H9 (cell line): ENCODE results near the gene NCAPH2. TPM values are rescaled to one million over a fixed set of nuclear protein-coding genes. Genes with fewer than 3 reads are reported as not detected.

Experiments used
- DNase-seq: peaks from one replicate; pipeline ENCODE4 v3.0.0-alpha.2; 2017
- H2AFZ ChIP-seq: one replicate; pipeline ENCODE4 v1.6.1; 2013; ENCODE audit warnings: mild to moderate bottlenecking, low read length, control low read depth, moderate library complexity
- H2AK5ac ChIP-seq: 2 replicates; pipeline ENCODE4 v1.6.1; 2013; ENCODE audit warnings: low read length, control low read depth, mixed read lengths; ENCODE audit not compliant: insufficient read length
- H2BK120ac ChIP-seq: one replicate; pipeline ENCODE4 v1.6.1; 2013; ENCODE audit warnings: low read depth, mild to moderate bottlenecking, low read length, control low read depth, inconsistent platforms; ENCODE audit not compliant: poor library complexity, severe bottlenecking
- H2BK12ac ChIP-seq: 2 replicates; pipeline ENCODE4 v1.6.1; 2013; ENCODE audit warnings: low read length, control low read depth, mixed read lengths, low read depth; ENCODE audit not compliant: insufficient read length
- H2BK15ac ChIP-seq: 2 replicates; pipeline ENCODE4 v1.6.1; 2013; ENCODE audit warnings: low read depth, low read length, control low read depth
- H2BK20ac ChIP-seq: one replicate; pipeline ENCODE4 v1.6.1; 2013; ENCODE audit warnings: low read depth, mild to moderate bottlenecking, low read length, control low read depth, inconsistent platforms; ENCODE audit not compliant: poor library complexity, severe bottlenecking
- H2BK5ac ChIP-seq: 2 replicates; pipeline ENCODE4 v1.6.1; 2013; ENCODE audit warnings: low read length, control low read depth, mixed read lengths; ENCODE audit not compliant: insufficient read length
- H3K14ac ChIP-seq: 2 replicates; pipeline ENCODE4 v1.6.1; 2013; ENCODE audit warnings: low read length, control low read depth; ENCODE audit not compliant: insufficient read depth
- H3K18ac ChIP-seq: 2 replicates; pipeline ENCODE4 v1.6.1; 2013; ENCODE audit warnings: low read depth, mild to moderate bottlenecking, mixed read lengths, low read length, control low read depth; ENCODE audit not compliant: insufficient read length
- H3K23ac ChIP-seq: 2 replicates; pipeline ENCODE4 v1.6.1; 2013; ENCODE audit warnings: low read length, control low read depth, mixed read lengths, low read depth; ENCODE audit not compliant: insufficient read length
- H3K23me2 ChIP-seq: 2 replicates; pipeline ENCODE4 v1.6.1; 2013; ENCODE audit warnings: low read depth, mild to moderate bottlenecking, mixed read lengths, low read length, control low read depth; ENCODE audit not compliant: insufficient read length, poor library complexity, severe bottlenecking
- H3K27ac ChIP-seq: 2 replicates; pipeline ENCODE4 v1.5.1; 2013; ENCODE audit warnings: low read length, control low read depth, mixed read lengths, low read depth; ENCODE audit not compliant: insufficient read length
- H3K27me3 ChIP-seq: 2 replicates; pipeline ENCODE4 v1.6.1; 2013; ENCODE audit warnings: low read length, control low read depth, inconsistent platforms; ENCODE audit not compliant: insufficient read depth
- H3K4ac ChIP-seq: 2 replicates; pipeline ENCODE4 v1.6.1; 2013; ENCODE audit warnings: low read depth, mild to moderate bottlenecking, control low read depth, inconsistent platforms, low read length, moderate library complexity
- H3K4me1 ChIP-seq: 2 replicates; pipeline ENCODE4 v1.6.1; 2013; ENCODE audit warnings: low read length, control low read depth, inconsistent platforms; ENCODE audit not compliant: insufficient read depth
- H3K4me2 ChIP-seq: 2 replicates; pipeline ENCODE4 v1.6.1; 2013; ENCODE audit warnings: low read length, control low read depth, mixed read lengths; ENCODE audit not compliant: insufficient read length, insufficient read depth
- H3K56ac ChIP-seq: 2 replicates; pipeline ENCODE4 v1.6.1; 2013; ENCODE audit warnings: low read depth, mild to moderate bottlenecking, mixed read lengths, low read length, control low read depth; ENCODE audit not compliant: insufficient read length
- H3K79me1 ChIP-seq: 2 replicates; pipeline ENCODE4 v1.6.1; 2013; ENCODE audit warnings: low read depth, mild to moderate bottlenecking, moderate library complexity, low read length, control low read depth, inconsistent platforms; ENCODE audit not compliant: insufficient read depth, poor library complexity, severe bottlenecking
- H3K79me2 ChIP-seq: 2 replicates; pipeline ENCODE4 v1.6.1; 2013; ENCODE audit warnings: low read length, control low read depth, inconsistent platforms; ENCODE audit not compliant: insufficient read depth
- H3K9ac ChIP-seq: 2 replicates; pipeline ENCODE4 v1.6.1; 2013; ENCODE audit warnings: low read length, control low read depth, mixed read lengths; ENCODE audit not compliant: insufficient read length; ENCODE audit errors: extremely low read depth
- H3K9me3 ChIP-seq: one replicate; pipeline ENCODE4 v1.6.1; 2013; ENCODE audit warnings: low read depth, low read length, inconsistent platforms; ENCODE audit not compliant: control insufficient read depth
- H3T11ph ChIP-seq: one replicate; pipeline ENCODE4 v1.6.1; 2013; ENCODE audit warnings: mild to moderate bottlenecking, low read length, control low read depth, inconsistent platforms
- H4K20me1 ChIP-seq: one replicate; pipeline ENCODE4 v1.6.1; 2013; ENCODE audit not compliant: control insufficient read depth, insufficient read length, insufficient read depth
- H4K5ac ChIP-seq: 2 replicates; pipeline ENCODE4 v1.6.1; 2013; ENCODE audit warnings: low read depth, mild to moderate bottlenecking, mixed read lengths, low read length, control low read depth; ENCODE audit not compliant: insufficient read length
- H4K8ac ChIP-seq: replicated peaks from 2 replicates; pipeline ENCODE4 v1.6.1; 2013; ENCODE audit warnings: low read length, control low read depth, mixed read lengths, low read depth; ENCODE audit not compliant: insufficient read length
- H4K91ac ChIP-seq: 2 replicates; pipeline ENCODE4 v1.6.1; 2013; ENCODE audit warnings: low read depth, mild to moderate bottlenecking, moderate library complexity, mixed read lengths, low read length, control low read depth; ENCODE audit not compliant: insufficient read length
- H3K27ac Mint-ChIP-seq, 3 experiments: 2 replicates in 2 of 3; 3 replicates in 1 of 3; pipeline ENCODE4 v1.8.0; 2020 to 2021; ENCODE audit warnings: mixed read lengths in 3 of 3, mild to moderate bottlenecking in 1 of 3, moderate library complexity in 1 of 3
- H3K27me3 Mint-ChIP-seq: 2 replicates; pipeline ENCODE4 v1.8.0; 2021; ENCODE audit warnings: low read depth, mild to moderate bottlenecking, moderate library complexity, mixed read lengths
- H3K36me3 Mint-ChIP-seq, 3 experiments: 2 replicates in 2 of 3; 3 replicates in 1 of 3; pipeline ENCODE4 v1.8.0; 2020 to 2021; ENCODE audit warnings: low read depth in 3 of 3, mixed read lengths in 3 of 3; ENCODE audit not compliant: insufficient read depth in 1 of 3
- H3K4me1 Mint-ChIP-seq, 2 experiments: 2 replicates each; pipeline ENCODE4 v1.8.0; 2020; ENCODE audit warnings: mixed read lengths in 2 of 2
- H3K4me3 Mint-ChIP-seq, 2 experiments: 2 replicates in 1 of 2; 3 replicates in 1 of 2; pipeline ENCODE4 v1.8.0; 2020 to 2021; ENCODE audit warnings: mild to moderate bottlenecking in 2 of 2, mixed read lengths in 2 of 2, moderate library complexity in 1 of 2
- H3K9me3 Mint-ChIP-seq, 2 experiments: 2 replicates in 1 of 2; 3 replicates in 1 of 2; pipeline ENCODE4 v1.8.0; 2020; ENCODE audit warnings: mild to moderate bottlenecking in 2 of 2, mixed read lengths in 2 of 2, moderate library complexity in 1 of 2
- CTCF ChIP-seq: fragments of 200-600 bp; sonication (generic); conservative IDR thresholded peaks from 3 replicates; pipeline ENCODE4 v1.8.0; 2021; ENCODE audit warnings: antibody characterized with exemption, mild to moderate bottlenecking
- WGBS: extraction: QIAGEN DNeasy Blood & Tissue Kit; methylation state at CpG from one replicate; pipeline ENCODE4 v1.1.7; 2013; ENCODE audit warnings: missing lambda C conversion rate, low lambda C conversion rate, mixed read lengths; ENCODE audit not compliant: insufficient read length; ENCODE audit errors: extremely low coverage; 5-methylcytosine and 5-hydroxymethylcytosine counted together
- total RNA-seq: library from RNA; stranded (reverse); gene quantifications from 2 replicates; pipeline ENCODE4 v1.2.1, GENCODE V29; 2021

The NCAPH2 gene
- total RNA-seq, 1 experiment from 2014 or later: 76.2 TPM

DNA sequence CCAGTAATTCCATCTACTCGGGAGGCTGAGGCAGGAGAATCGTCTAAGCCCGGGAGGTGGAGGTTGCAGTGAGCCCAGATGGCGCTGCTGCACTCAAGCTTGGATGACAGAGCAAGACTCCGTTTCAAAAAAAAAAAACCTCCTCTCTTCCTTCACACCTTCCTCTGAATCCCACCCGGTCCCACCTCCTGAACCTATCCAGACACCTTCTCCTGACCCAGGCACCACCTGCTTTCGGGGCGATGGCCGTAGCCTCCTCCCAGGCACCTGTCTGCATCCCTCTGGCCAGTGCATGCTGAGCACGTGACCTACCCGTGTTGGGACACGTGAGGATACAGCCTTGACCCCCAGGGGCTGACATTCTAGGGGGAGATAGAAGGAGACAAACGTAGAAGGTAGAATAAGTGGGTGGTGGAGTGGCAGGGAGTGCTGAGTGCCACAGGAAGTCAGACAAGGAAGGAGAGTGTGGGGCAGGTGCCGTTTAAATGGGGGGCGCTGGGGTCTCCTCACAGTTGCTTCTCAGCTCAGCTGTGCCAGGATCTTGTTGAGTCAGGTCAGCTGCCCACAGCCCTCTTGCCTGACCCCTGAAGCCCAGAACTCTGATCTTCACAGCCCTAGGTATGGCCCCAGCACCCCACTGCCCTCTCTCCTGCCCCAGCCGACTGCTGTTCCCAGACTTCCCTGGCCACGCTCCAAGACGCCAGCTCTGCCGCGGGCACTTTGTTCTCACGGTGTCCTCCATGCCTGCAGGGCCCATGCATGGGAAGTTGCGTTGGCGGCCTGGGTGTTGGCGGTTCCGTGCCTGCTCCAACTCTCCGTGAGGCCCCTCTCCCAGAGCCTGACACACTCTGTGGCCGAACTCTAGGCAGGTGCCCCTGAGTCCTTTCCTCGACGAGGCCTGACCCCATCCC, 22.5 kb upstream of the NCAPH2 start:
- no peak overlapping the region for H4K8ac ChIP-seq
- no peak overlapping the region for H2BK120ac ChIP-seq
- H3K79me2 ChIP-seq: no peaks in the 10 kb centered on the region
- H2BK15ac ChIP-seq: no peak overlapping the region
- peaks cover 5% of the 10 kb centered on the region for H3K23me2 ChIP-seq
- H3K27me3 ChIP-seq: peaks cover under 1% of the 10 kb centered on the region; the same call in 1 of the 2 replicates
- H3K56ac ChIP-seq: no peak overlapping the region
- no peaks in the 10 kb centered on the region for H3K4me1 ChIP-seq
- Mint-ChIP-seq H3K27ac (peak overlapping the region in 1 of 3 experiments; percentile 51; a peak in 2 of 7 replicates), H3K4me3 (no peak overlapping the region), H3K4me1 (peaks cover 3 to 6% of the 10 kb centered on the region in 2 experiments; a peak in 2 of 4 replicates), H3K27me3 (peaks cover 9% of the 10 kb centered on the region), H3K36me3 (peaks cover 0 to 2% (median 0%) of the 10 kb centered on the region in 3 experiments; a peak in 1 of 7 replicates), H3K9me3 (no peaks in the 10 kb centered on the region)
- no peaks in the 10 kb centered on the region for H3K79me1 ChIP-seq
- H3K9ac ChIP-seq: no peak overlapping the region
- no peak overlapping the region for H2BK20ac ChIP-seq
- no peak overlapping the region for H3K14ac ChIP-seq
- H3T11ph ChIP-seq: no peak overlapping the region
- H2BK12ac ChIP-seq: no peak overlapping the region
- H2AK5ac ChIP-seq: no peak overlapping the region
- no peak overlapping the region for H3K23ac ChIP-seq
- no peak overlapping the region for H3K4ac ChIP-seq
- no peak overlapping the region for H4K91ac ChIP-seq
- H3K27ac ChIP-seq: no peak overlapping the region
- no peak overlapping the region for H3K4me2 ChIP-seq
- no peak overlapping the region for H2AFZ ChIP-seq
- no peak overlapping the region for H3K18ac ChIP-seq
- no CpG with 5 or more reads among the region's 29 CpGs for WGBS
- no peaks in the 10 kb centered on the region for H4K20me1 ChIP-seq
- H2BK5ac ChIP-seq: no peak overlapping the region
- H4K5ac ChIP-seq: no peak overlapping the region
- DNase-seq: no peak
- TF ChIP-seq CTCF: no peak
- no peaks in the 10 kb centered on the region for H3K9me3 ChIP-seq
